H1 (cell line): ENCODE results near the gene GNB3. TPM values are rescaled to one million over a fixed set of nuclear protein-coding genes. Genes with fewer than 3 reads are reported as not detected.

Experiments used
- CTCF ChIA-PET: fragments of 300-600 bp; sonication (Branson Sonifier 250); formaldehyde crosslinking; loops from one replicate; lab custom pipeline; 2021; ENCODE audit not compliant: partially characterized antibody; lab: Charles Lee
- POLR2A ChIA-PET: fragments of 300-600 bp; sonication (Branson Sonifier 250); formaldehyde crosslinking; loops from one replicate; lab custom pipeline; 2021; ENCODE audit warnings: inconsistent platforms; ENCODE audit not compliant: partially characterized antibody; lab: Charles Lee
- DNase-seq, 2 experiments: peaks; one replicate each; pipeline versions ENCODE4 v3.0.0 to v3.0.0-alpha.2; 2010 to 2022; ENCODE audit warnings: low spot score in 2 of 2, low read depth in 1 of 2, mixed read lengths in 1 of 2
- FAIRE-seq: peaks from 2 replicates; lab custom pipeline; 2011; peaks lifted over from hg19 to GRCh38; lab: Jason Lieb, UNC
- H2AFZ ChIP-seq: 2 replicates; pipeline ENCODE4 v1.8.1; 2012; ENCODE audit warnings: low read length, inconsistent platforms
- H2AK5ac ChIP-seq: 2 replicates; pipeline ENCODE4 v1.6.1; 2013; ENCODE audit warnings: low read depth, low read length
- H2BK120ac ChIP-seq: replicated peaks from 2 replicates; pipeline ENCODE3; 2013; ENCODE audit warnings: low read depth, low read length, inconsistent platforms
- H2BK12ac ChIP-seq: 2 replicates; pipeline ENCODE4 v1.6.1; 2013; ENCODE audit warnings: low read depth, low read length
- H2BK15ac ChIP-seq: 2 replicates; pipeline ENCODE4 v1.6.1; 2013; ENCODE audit warnings: low read length
- H2BK20ac ChIP-seq: 2 replicates; pipeline ENCODE4 v1.6.1; 2013; ENCODE audit warnings: low read length
- H2BK5ac ChIP-seq: 2 replicates; pipeline ENCODE4 v1.6.1; 2013; ENCODE audit warnings: low read depth, low read length
- H3K14ac ChIP-seq: 2 replicates; pipeline ENCODE4 v1.6.1; 2013; ENCODE audit warnings: inconsistent platforms; ENCODE audit not compliant: insufficient read length
- H3K18ac ChIP-seq: 2 replicates; pipeline ENCODE4 v1.6.1; 2013; ENCODE audit warnings: low read length; ENCODE audit errors: extremely low read depth
- H3K23ac ChIP-seq: 2 replicates; pipeline ENCODE4 v1.6.1; 2013; ENCODE audit warnings: inconsistent platforms; ENCODE audit not compliant: insufficient read length
- H3K23me2 ChIP-seq: 2 replicates; pipeline ENCODE4 v1.6.1; 2013; ENCODE audit warnings: low read depth, low read length
- H3K27ac ChIP-seq: 2 replicates; pipeline ENCODE4 v1.6.1; 2011; ENCODE audit warnings: low read depth, low read length, inconsistent platforms
- H3K27me3 ChIP-seq, 4 experiments: replicated peaks in 1 of 4; 1 replicate in 1 of 4; 2 replicates in 3 of 4; pipeline versions ENCODE4 v1.6.1 to v1.8.1; 2011 to 2013; ENCODE audit warnings: low read length in 3 of 4, mild to moderate bottlenecking in 3 of 4, inconsistent platforms in 2 of 4, mixed read lengths in 2 of 4, moderate library complexity in 1 of 4; ENCODE audit not compliant: control insufficient read depth in 3 of 4, insufficient read depth in 3 of 4; ENCODE audit errors: extremely low read depth in 1 of 4
- H3K36me3 ChIP-seq, 4 experiments: 2 replicates each; pipeline versions ENCODE4 v1.6.1 to v1.8.1; 2011 to 2013; ENCODE audit warnings: mild to moderate bottlenecking in 4 of 4, low read length in 3 of 4, moderate library complexity in 2 of 4, control low read depth in 1 of 4, inconsistent platforms in 1 of 4; ENCODE audit not compliant: insufficient read depth in 4 of 4, control insufficient read depth in 2 of 4
- H3K4ac ChIP-seq: replicated peaks from 2 replicates; pipeline ENCODE3; 2013; ENCODE audit warnings: low read length, low read depth, mixed read lengths, inconsistent platforms; ENCODE audit not compliant: insufficient read length
- H3K4me1 ChIP-seq, 4 experiments: replicated peaks in 1 of 4; 1 replicate in 1 of 4; 2 replicates in 3 of 4; pipeline versions ENCODE4 v1.6.1 to v1.8.1; 2011 to 2013; ENCODE audit warnings: low read length in 3 of 4, inconsistent platforms in 2 of 4, mixed read lengths in 1 of 4; ENCODE audit not compliant: insufficient read depth in 4 of 4, control insufficient read depth in 3 of 4
- H3K4me2 ChIP-seq, 2 experiments: 2 replicates each; pipeline versions ENCODE4 v1.6.1 to v1.8.1; 2011 to 2013; ENCODE audit warnings: low read depth in 2 of 2, low read length in 2 of 2, control low read depth in 1 of 2, inconsistent platforms in 1 of 2, mild to moderate bottlenecking in 1 of 2; ENCODE audit not compliant: insufficient read depth in 1 of 2
- H3K4me3 ChIP-seq, 4 experiments: fragments of 200-600, 300-600 bp in 1 of 4; sonication (generic), shearing (Covaris generic), sonication (Bioruptor Twin) in 1 of 4; 2 replicates each; pipeline versions ENCODE4 v1.5.1 to v1.8.1; 2011 to 2016; ENCODE audit warnings: low read length in 4 of 4, low read depth in 3 of 4, control low read depth in 2 of 4, inconsistent platforms in 2 of 4, mild to moderate bottlenecking in 2 of 4, mixed read lengths in 1 of 4, moderate library complexity in 1 of 4; ENCODE audit not compliant: insufficient read depth in 2 of 4; ENCODE audit errors: extremely low read depth in 1 of 4
- H3K56ac ChIP-seq: replicated peaks from 2 replicates; pipeline ENCODE3; 2013; ENCODE audit warnings: low read depth, mild to moderate bottlenecking, mixed read lengths, low read length, inconsistent platforms; ENCODE audit not compliant: insufficient read length
- H3K79me1 ChIP-seq: 2 replicates; pipeline ENCODE4 v1.6.1; 2013; ENCODE audit warnings: low read depth, low read length, control low read depth
- H3K79me2 ChIP-seq, 2 experiments: 2 replicates each; pipeline versions ENCODE4 v1.6.1 to v1.8.1; 2012 to 2013; ENCODE audit warnings: low read length in 2 of 2, mild to moderate bottlenecking in 2 of 2, inconsistent platforms in 1 of 2; ENCODE audit not compliant: insufficient read depth in 2 of 2, control insufficient read depth in 1 of 2
- H3K9ac ChIP-seq, 4 experiments: replicated peaks in 1 of 4; 1 replicate in 1 of 4; 2 replicates in 3 of 4; pipeline versions ENCODE4 v1.6.1 to v1.8.1; 2011 to 2013; ENCODE audit warnings: low read depth in 3 of 4, low read length in 3 of 4, control low read depth in 2 of 4, mild to moderate bottlenecking in 2 of 4, moderate library complexity in 2 of 4, inconsistent platforms in 1 of 4; ENCODE audit errors: extremely low read depth in 1 of 4
- H3K9me3 ChIP-seq, 2 experiments: 2 replicates each; pipeline versions ENCODE4 v1.6.1 to v1.8.1; 2012 to 2013; ENCODE audit warnings: mild to moderate bottlenecking in 2 of 2, moderate library complexity in 2 of 2, control low read depth in 1 of 2, inconsistent platforms in 1 of 2, low read depth in 1 of 2, low read length in 1 of 2, mixed read lengths in 1 of 2; ENCODE audit not compliant: insufficient read depth in 2 of 2
- H4K20me1 ChIP-seq, 2 experiments: replicated peaks in 1 of 2; 2 replicates each; pipeline versions ENCODE3 to v1.8.1; 2011 to 2013; ENCODE audit warnings: inconsistent platforms in 2 of 2, low read length in 2 of 2, mild to moderate bottlenecking in 1 of 2; ENCODE audit not compliant: insufficient read depth in 2 of 2, control insufficient read depth in 1 of 2
- H4K5ac ChIP-seq: 2 replicates; pipeline ENCODE4 v1.6.1; 2013; ENCODE audit warnings: low read length, low read depth, mixed read lengths, inconsistent platforms; ENCODE audit not compliant: insufficient read length
- H4K8ac ChIP-seq: 2 replicates; pipeline ENCODE4 v1.8.0; 2013; ENCODE audit warnings: mild to moderate bottlenecking, moderate library complexity, low read length, inconsistent platforms; ENCODE audit not compliant: insufficient read depth; ENCODE audit errors: extremely low read depth
- H4K91ac ChIP-seq: replicated peaks from 2 replicates; pipeline ENCODE3; 2013; ENCODE audit warnings: low read length, mixed read lengths, inconsistent platforms; ENCODE audit not compliant: insufficient read length
- ASH2L ChIP-seq: fragments of 200-600, 300-600 bp; sonication (generic); IDR thresholded peaks from one replicate; pipeline ENCODE4 v1.7.1; 2017; ENCODE audit warnings: low read length
- BCL11A ChIP-seq, 2 experiments: IDR thresholded peaks; one replicate each; pipeline ENCODE4 v1.6.1; 2011; ENCODE audit warnings: low read depth in 2 of 2, low read length in 2 of 2, mild to moderate bottlenecking in 2 of 2
- POU5F1 ChIP-seq: IDR thresholded peaks from 2 replicates; pipeline ENCODE4 v1.6.1; 2011; ENCODE audit warnings: low read depth, mild to moderate bottlenecking, low read length, moderate library complexity
- WGBS, 2 experiments: shearing (Covaris generic) in 1 of 2; methylation state at CpG; one replicate each; pipeline versions ENCODE4 v1.1.6 to v1.1.7; 2013 to 2015; ENCODE audit warnings: low lambda C conversion rate in 2 of 2, mixed read lengths in 2 of 2, inconsistent platforms in 1 of 2, low coverage in 1 of 2, missing lambda C conversion rate in 1 of 2; ENCODE audit not compliant: insufficient replicate concordance in 2 of 2, insufficient coverage in 1 of 2, insufficient read length in 1 of 2; ENCODE audit errors: extremely low coverage in 1 of 2, missing lambda C conversion rate in 1 of 2; 5-methylcytosine and 5-hydroxymethylcytosine counted together
- polyA plus RNA-seq, 7 experiments: library from polyadenylated mRNA; depleted of rRNA in 3 of 7; stranded (reverse) in 5 of 7; unstranded in 2 of 7; fragments of >200 nt in 5 of 7; fragments of 200-250 nt in 2 of 7; gene quantifications; 1 replicate in 5 of 7; 2 replicates in 1 of 7; 4 replicates in 1 of 7; pipeline versions ENCODE4 v1.2.1 to v1.2.3, GENCODE V29; 2011 to 2013; ENCODE audit warnings: missing spikeins in 2 of 7, mixed read lengths in 2 of 7
- total RNA-seq: library from RNA; stranded (reverse); fragmentation: NEBNext Ultra II Directional; extraction: Animal tissue kit (Norgen Biotek cat#: 25700); gene quantifications from 2 replicates; pipeline ENCODE4 v1.2.1, GENCODE V29; 2021

Gene GNB3
- total and polyA plus RNA-seq, 2 of the 8 experiments (the other 6 are each of a cell fraction or from before 2014, with no cell fraction given), result 9.9 TPM

GRCh38 chr12:6834873-6835272 is 5.9 kb upstream of the GNB3 start:
- H2BK15ac ChIP-seq, result no peak overlapping the region
- POLR2A ChIA-PET, result interaction anchor here (0.6 to 27.1 kb wide), 14 partner anchors 3 to 247 kb away, joined by 3 to 588 read pairs (median 4); partner anchors contain the start of genes C12orf57, CDCA3, GNB3 and GPR162

More at GRCh38 chr12:6834873-6835272, 5.9 kb upstream of the GNB3 start:
- Histone ChIP-seq H2AFZ (no peak overlapping the region), H2BK5ac (no peak overlapping the region), H2AK5ac (no peak overlapping the region), H3K9ac (no peak overlapping the region), H3K23ac (no peak overlapping the region), H3K79me1 (peaks cover 4% of the 10 kb centered on the region), H3K27ac (no peak overlapping the region), H3K4me3 (no peak overlapping the region), H3K36me3 (peaks cover 27 to 70% (median 54%) of the 10 kb centered on the region in 4 experiments), H3K14ac (no peak overlapping the region), H4K20me1 (peaks cover 8 to 9% of the 10 kb centered on the region in 2 experiments), H3K4ac (no peak overlapping the region), H4K5ac (no peak overlapping the region), H3K79me2 (peaks cover 0 to 3% of the 10 kb centered on the region in 2 experiments; a peak in 1 of 4 replicates), H3K9me3 (no peaks in the 10 kb centered on the region), H3K27me3 (no peaks in the 10 kb centered on the region), H3K4me2 (no peak overlapping the region), H2BK12ac (no peak overlapping the region), H2BK20ac (no peak overlapping the region), H3K23me2 (no peaks in the 10 kb centered on the region), H3K4me1 (peaks cover 0 to 6% (median 1%) of the 10 kb centered on the region in 4 experiments; a peak in 5 of 7 replicates), H3K56ac (no peak overlapping the region), H4K8ac (no peak overlapping the region), H4K91ac (no peak overlapping the region), H2BK120ac (no peak overlapping the region), H3K18ac (no peak overlapping the region)
- no peak for DNase-seq
- CTCF ChIA-PET, result interaction anchor here (0.8 to 23.7 kb wide), 25 partner anchors 10 to 339 kb away, joined by 3 to 532 read pairs (median 6); partner anchors contain the start of genes CD4, CDCA3, COPS7A and GNB3
- no peak for FAIRE-seq
- WGBS, 2 experiments, result 92% methylated on average over 5 of the region's 5 CpGs; no CpG with 5 or more reads in 1 of the 2 experiments
- TF ChIP-seq POU5F1 (no peak), ASH2L (no peak), BCL11A (IDR thresholded peaks at IDR 0.05; ENCODE audit: low read depth in 2 of 2, low read length in 2 of 2) (no peak)
